GM12892 (cell line): Measurements from ENCODE around the gene TCP1.

Experiments used
- POLR2A ChIP-seq: IDR thresholded peaks from 2 replicates; pipeline ENCODE4 v1.6.1; 2011; ENCODE audit warnings: low read depth, low read length, control low read depth
- POLR2AphosphoS5 ChIP-seq: IDR thresholded peaks from 2 replicates; pipeline ENCODE4 v1.6.1; 2011; ENCODE audit warnings: low read depth, low read length, control low read depth

DNA sequence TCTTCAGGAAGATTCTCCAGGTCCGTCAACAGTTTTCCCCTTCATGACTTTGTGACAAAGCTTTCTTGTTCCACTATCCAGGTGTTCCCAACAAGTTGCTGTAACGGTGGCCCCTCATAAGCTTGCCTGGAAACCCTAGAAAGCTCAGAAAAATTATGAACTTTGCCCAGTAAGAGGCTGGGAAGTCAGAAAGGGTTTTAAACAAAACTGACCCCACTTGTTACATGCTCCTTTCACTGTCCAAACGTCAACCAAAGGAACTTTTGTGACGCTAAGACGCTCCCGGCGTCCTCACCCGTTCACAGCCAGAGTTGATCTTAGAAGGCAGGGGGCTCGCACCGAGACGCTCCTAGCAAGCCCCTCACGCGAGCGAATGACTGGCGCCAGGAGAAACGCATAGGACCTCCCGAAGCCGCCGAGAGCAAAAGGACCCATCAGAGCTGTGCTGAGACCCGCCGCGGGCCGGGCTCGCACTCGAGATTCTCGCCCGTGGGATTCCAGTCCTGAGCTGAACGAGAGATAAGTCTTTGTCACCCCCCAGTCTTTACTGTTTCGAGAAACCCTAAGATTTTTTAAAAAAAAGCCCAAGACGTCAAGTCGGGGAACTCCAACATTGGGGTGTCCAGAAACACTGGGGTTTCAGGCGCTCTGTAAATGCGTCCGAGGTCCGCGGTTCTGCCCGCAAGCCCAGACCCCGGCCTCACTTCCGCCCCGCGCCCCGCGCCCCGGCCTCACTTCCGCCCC, 28.1 kb downstream of the TCP1 start:
- TF ChIP-seq POLR2A, result no peak
- no peak for TF ChIP-seq POLR2AphosphoS5
